Keratinocyte (primary cell): ENCODE measurements around the gene STXBP5L. TPM values are rescaled to one million over a fixed set of nuclear protein-coding genes. Genes with fewer than 3 reads are reported as not detected.

Experiments used
- DNase-seq: peaks from one replicate; pipeline ENCODE4 v3.0.0-alpha.2; 2011; ENCODE audit warnings: low read depth, missing footprints, low spot score
- FAIRE-seq: peaks from 2 replicates; lab custom pipeline; 2011; peaks lifted over from hg19 to GRCh38; lab: Jason Lieb, UNC
- H2AFZ ChIP-seq: 2 replicates; pipeline ENCODE4 v1.6.0; 2012; ENCODE audit warnings: low read length, control low read depth, inconsistent platforms; ENCODE audit not compliant: control insufficient read depth
- H3K27ac ChIP-seq: 2 replicates; pipeline ENCODE4 v1.5.1; 2011; ENCODE audit warnings: low read length; ENCODE audit not compliant: control insufficient read depth, insufficient read depth
- H3K27me3 ChIP-seq: 3 replicates; pipeline ENCODE4 v1.6.0; 2011; ENCODE audit warnings: low read length; ENCODE audit not compliant: control insufficient read depth, insufficient read depth; ENCODE audit errors: extremely low read depth
- H3K36me3 ChIP-seq, 2 experiments: 2 replicates in 1 of 2; 3 replicates in 1 of 2; pipeline ENCODE4 v1.5.1; 2011; ENCODE audit warnings: low read length in 2 of 2, mild to moderate bottlenecking in 1 of 2; ENCODE audit not compliant: control insufficient read depth in 2 of 2, insufficient read depth in 2 of 2; ENCODE audit errors: extremely low read depth in 1 of 2
- H3K4me1 ChIP-seq: 3 replicates; pipeline ENCODE4 v1.5.1; 2011; ENCODE audit warnings: low read length; ENCODE audit not compliant: control insufficient read depth, insufficient read depth; ENCODE audit errors: extremely low read depth
- H3K4me2 ChIP-seq: 3 replicates; pipeline ENCODE4 v1.6.0; 2011; ENCODE audit warnings: low read depth, low read length; ENCODE audit not compliant: control insufficient read depth, insufficient read depth; ENCODE audit errors: extremely low read depth
- H3K4me3 ChIP-seq, 3 experiments: fragments of 200-600 bp in 1 of 3; sonication (generic) in 1 of 3; 2 replicates in 2 of 3; 3 replicates in 1 of 3; pipeline ENCODE4 v1.5.1; 2011 to 2016; ENCODE audit warnings: low read length in 3 of 3, mild to moderate bottlenecking in 3 of 3, control low read depth in 2 of 3, inconsistent platforms in 1 of 3, low read depth in 1 of 3, mixed read lengths in 1 of 3, mixed run types in 1 of 3, moderate library complexity in 1 of 3; ENCODE audit not compliant: control insufficient read depth in 2 of 3, insufficient read depth in 2 of 3; ENCODE audit errors: extremely low read depth in 1 of 3
- H3K79me2 ChIP-seq: 2 replicates; pipeline ENCODE4 v1.6.0; 2012; ENCODE audit warnings: low read length; ENCODE audit not compliant: control insufficient read depth, insufficient read depth
- H3K9ac ChIP-seq: 3 replicates; pipeline ENCODE4 v1.6.0; 2011; ENCODE audit warnings: low read length; ENCODE audit not compliant: control insufficient read depth, insufficient read depth; ENCODE audit errors: extremely low read depth
- H3K9me1 ChIP-seq: 3 replicates; pipeline ENCODE4 v1.6.0; 2011; ENCODE audit warnings: low read length; ENCODE audit not compliant: control insufficient read depth, insufficient read depth; ENCODE audit errors: extremely low read depth
- H3K9me3 ChIP-seq: 2 replicates; pipeline ENCODE4 v1.5.1; 2012; ENCODE audit warnings: low read depth, low read length; ENCODE audit not compliant: control insufficient read depth
- H4K20me1 ChIP-seq: 3 replicates; pipeline ENCODE4 v1.6.0; 2011; ENCODE audit warnings: low read length; ENCODE audit not compliant: control insufficient read depth, insufficient read depth; ENCODE audit errors: extremely low read depth
- EZH2 ChIP-seq: IDR thresholded peaks from one replicate; pipeline ENCODE4 v1.6.1; 2012; ENCODE audit warnings: inconsistent platforms, mild to moderate bottlenecking, low read length, moderate library complexity
- dilution Hi-C: fragments of 300-500 bp; cut with MboI; formaldehyde crosslinking; loops from one replicate; pipeline ENCODE4 v1.7.0; 2020; ENCODE audit warnings: low sequenced_read_pairs; ENCODE audit not compliant: extremely low pct_ligation_motif_present
- polyA plus RNA-seq, 5 experiments: library from polyadenylated mRNA; depleted of rRNA in 3 of 5; stranded (reverse) in 3 of 5; stranded (forward) in 1 of 5; unstranded in 1 of 5; fragments of >200 nt; gene quantifications; 1 replicate in 1 of 5; 2 replicates in 3 of 5; 3 replicates in 1 of 5; pipeline versions ENCODE4 v1.2.1 to v1.2.3, GENCODE V29; 2011 to 2012; ENCODE audit warnings: missing spikeins in 2 of 5, low read depth in 1 of 5, low replicate concordance in 1 of 5
- TF ChIP-seq, protein P1 (sequence below), 3 experiments: IDR thresholded peaks in 1 of 3; conservative IDR thresholded peaks in 1 of 3; optimal IDR thresholded peaks in 1 of 3; 2 replicates in 2 of 3; 3 replicates in 1 of 3; pipeline versions ENCODE3 to v1.5.1; 2011; ENCODE audit warnings: low read length in 3 of 3, mild to moderate bottlenecking in 3 of 3, moderate library complexity in 2 of 3, control low read depth in 1 of 3, inconsistent platforms in 1 of 3; ENCODE audit not compliant: insufficient read depth in 2 of 3; ENCODE audit errors: extremely low read depth in 1 of 3

Gene STXBP5L
- polyA plus RNA-seq, 1 donor (not counting 4 experiments of a cell fraction or from before 2014, with no cell fraction given) = not detected

- no peak for FAIRE-seq
- Histone ChIP-seq H3K4me3 (no peak overlapping the region), H3K4me2 (no peak overlapping the region), H3K27ac (no peak overlapping the region), H2AFZ (no peak overlapping the region), H3K4me1 (no peaks in the 10 kb centered on the region), H3K79me2 (no peaks in the 10 kb centered on the region), H3K9me1 (no peaks in the 10 kb centered on the region), H3K36me3 (no peaks in the 10 kb centered on the region), H3K9ac (no peak overlapping the region), H3K9me3 (no peaks in the 10 kb centered on the region), H4K20me1 (no peaks in the 10 kb centered on the region), H3K27me3 (no peaks in the 10 kb centered on the region)
- no peak for TF ChIP-seq EZH2
- TF ChIP-seq, protein P1, sequence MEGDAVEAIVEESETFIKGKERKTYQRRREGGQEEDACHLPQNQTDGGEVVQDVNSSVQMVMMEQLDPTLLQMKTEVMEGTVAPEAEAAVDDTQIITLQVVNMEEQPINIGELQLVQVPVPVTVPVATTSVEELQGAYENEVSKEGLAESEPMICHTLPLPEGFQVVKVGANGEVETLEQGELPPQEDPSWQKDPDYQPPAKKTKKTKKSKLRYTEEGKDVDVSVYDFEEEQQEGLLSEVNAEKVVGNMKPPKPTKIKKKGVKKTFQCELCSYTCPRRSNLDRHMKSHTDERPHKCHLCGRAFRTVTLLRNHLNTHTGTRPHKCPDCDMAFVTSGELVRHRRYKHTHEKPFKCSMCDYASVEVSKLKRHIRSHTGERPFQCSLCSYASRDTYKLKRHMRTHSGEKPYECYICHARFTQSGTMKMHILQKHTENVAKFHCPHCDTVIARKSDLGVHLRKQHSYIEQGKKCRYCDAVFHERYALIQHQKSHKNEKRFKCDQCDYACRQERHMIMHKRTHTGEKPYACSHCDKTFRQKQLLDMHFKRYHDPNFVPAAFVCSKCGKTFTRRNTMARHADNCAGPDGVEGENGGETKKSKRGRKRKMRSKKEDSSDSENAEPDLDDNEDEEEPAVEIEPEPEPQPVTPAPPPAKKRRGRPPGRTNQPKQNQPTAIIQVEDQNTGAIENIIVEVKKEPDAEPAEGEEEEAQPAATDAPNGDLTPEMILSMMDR (optimal IDR thresholded peaks at IDR 0.05 in 1 of 3, IDR thresholded peaks at IDR 0.05 in 1 of 3, conservative IDR thresholded peaks at IDR 0.05 in 1 of 3; ENCODE audit: extremely low read depth in 1 of 3, insufficient read depth in 2 of 3, low read length in 3 of 3) = no peak
- DNase-seq = no peak
- dilution Hi-C loops = no loop called here
Observed at GRCh38 chr3:121424549-121424948, 516.5 kb downstream of the STXBP5L start.

DNA sequence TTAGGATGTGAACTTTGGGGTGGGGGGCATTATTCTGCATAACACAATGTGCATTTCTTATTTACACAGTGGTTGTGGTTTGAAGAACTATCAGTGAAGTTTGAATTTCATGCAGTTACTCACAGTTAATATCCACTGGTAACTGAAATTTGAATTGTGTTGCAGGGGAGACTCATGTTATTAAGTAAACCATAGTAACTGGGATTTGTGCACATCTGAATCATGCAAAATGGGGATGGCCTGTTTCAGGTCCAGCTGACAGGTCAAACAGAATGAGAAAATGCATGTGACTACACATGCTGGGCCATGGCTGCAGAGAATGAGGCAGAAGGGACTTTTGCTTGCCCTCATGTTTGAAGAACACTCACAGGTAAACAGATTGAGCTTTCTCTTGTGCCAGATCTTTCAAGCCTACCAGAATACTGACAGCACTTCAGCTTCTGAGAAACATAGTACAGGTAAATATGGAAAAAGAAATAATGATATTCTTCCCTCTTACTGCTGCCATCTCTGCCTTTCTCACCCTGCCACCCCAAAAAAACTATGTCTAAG lies 522.7 kb downstream of the STXBP5L start:
- H3K4me3 ChIP-seq = no peak overlapping the region
- H3K9me1 ChIP-seq = no peaks in the 10 kb centered on the region
- H4K20me1 ChIP-seq = no peaks in the 10 kb centered on the region
- H3K27me3 ChIP-seq = no peaks in the 10 kb centered on the region
- no peak overlapping the region for H3K9ac ChIP-seq
- dilution Hi-C loops = no loop called here
- no peak overlapping the region for H3K4me2 ChIP-seq
- no peaks in the 10 kb centered on the region for H3K4me1 ChIP-seq
- no peaks in the 10 kb centered on the region for H3K79me2 ChIP-seq
- H3K36me3 ChIP-seq = no peaks in the 10 kb centered on the region
- DNase-seq (no peak), FAIRE-seq (no peak)
- no peaks in the 10 kb centered on the region for H3K9me3 ChIP-seq
- TF ChIP-seq, protein P1 (optimal IDR thresholded peaks at IDR 0.05 in 1 of 3, IDR thresholded peaks at IDR 0.05 in 1 of 3, conservative IDR thresholded peaks at IDR 0.05 in 1 of 3; ENCODE audit: extremely low read depth in 1 of 3, insufficient read depth in 2 of 3, low read length in 3 of 3) = no peak
- no peak for TF ChIP-seq EZH2
- H2AFZ ChIP-seq = no peak overlapping the region
- no peak overlapping the region for H3K27ac ChIP-seq
